NB4 (cell line): ENCODE measurements around the gene KRTAP9-3.
"Not testable (repeated sequence)": the region's sequence is repeated elsewhere in the genome, so short reads cannot be mapped to it uniquely, and the experiment has no call there.

Experiments used
- CTCF ChIP-seq: IDR thresholded peaks from one replicate; pipeline ENCODE4 v1.5.1; 2012; ENCODE audit warnings: low read depth, low read length
- MYC ChIP-seq: IDR thresholded peaks from 2 replicates; pipeline ENCODE4 v1.6.1; 2011; ENCODE audit warnings: low read depth, low read length
- POLR2A ChIP-seq: IDR thresholded peaks from 2 replicates; pipeline ENCODE4 v1.6.1; 2011; ENCODE audit warnings: mild to moderate bottlenecking; ENCODE audit not compliant: insufficient read length; ENCODE audit errors: extremely low read depth

GRCh38 chr17:41249637-41250240 lies 17.5 kb downstream of the KRTAP9-3 start, which contains the start of gene KRTAP9-4:
- TF ChIP-seq MYC, POLR2A, CTCF: not testable (repeated sequence)
